IPS-NIHi11 (cell line): Measurements from ENCODE around the gene RAB30.
"Not testable (repeated sequence)": the region's sequence is repeated elsewhere in the genome, so short reads cannot be mapped to it uniquely, and the experiment has no call there.

Source experiments
- DNase-seq: peaks from one replicate; pipeline ENCODE4 v3.0.0; 2012; ENCODE audit warnings: mixed read lengths, low spot score

RAB30 gene

DNA sequence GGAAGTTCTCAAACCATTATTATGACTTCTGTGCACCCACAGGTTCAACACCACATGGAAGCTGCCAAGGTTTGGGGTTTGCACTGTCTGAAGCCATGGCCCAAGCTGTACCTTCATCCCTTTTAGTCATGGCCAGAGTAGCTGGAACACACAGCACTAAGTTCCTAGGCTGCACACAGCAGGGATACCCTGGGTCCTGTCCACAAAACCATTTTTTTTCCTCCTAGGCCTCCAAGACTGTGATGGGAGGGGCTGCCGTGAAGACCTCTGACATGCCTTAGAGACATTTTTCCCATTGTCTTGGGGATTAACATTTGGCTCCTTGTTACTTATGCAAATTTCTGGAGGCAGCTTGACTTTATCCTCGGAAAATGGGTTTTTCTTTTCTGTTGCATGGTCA is 127.5 kb downstream of the RAB30 start:
- no peak for DNase-seq

DNA sequence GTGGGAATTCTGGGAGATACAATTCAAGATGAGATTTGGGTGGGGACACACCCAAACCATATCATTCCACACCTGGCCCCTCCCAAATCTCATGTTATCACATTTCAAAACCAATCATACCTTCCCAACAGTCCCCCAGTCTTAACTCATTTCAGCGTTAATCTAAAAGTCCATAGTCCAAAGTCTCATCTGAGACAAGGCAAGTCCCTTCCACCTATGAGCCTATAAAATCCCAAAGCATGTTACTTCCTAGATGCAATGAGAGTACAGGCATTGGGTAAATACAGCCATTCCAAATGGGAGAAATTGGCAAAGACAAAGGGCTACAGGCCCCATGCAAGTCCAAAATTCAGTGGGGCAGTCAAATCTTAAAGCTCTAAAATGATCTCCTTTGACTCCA is 128.3 kb downstream of the RAB30 start:
- DNase-seq, result not testable (repeated sequence)

DNA sequence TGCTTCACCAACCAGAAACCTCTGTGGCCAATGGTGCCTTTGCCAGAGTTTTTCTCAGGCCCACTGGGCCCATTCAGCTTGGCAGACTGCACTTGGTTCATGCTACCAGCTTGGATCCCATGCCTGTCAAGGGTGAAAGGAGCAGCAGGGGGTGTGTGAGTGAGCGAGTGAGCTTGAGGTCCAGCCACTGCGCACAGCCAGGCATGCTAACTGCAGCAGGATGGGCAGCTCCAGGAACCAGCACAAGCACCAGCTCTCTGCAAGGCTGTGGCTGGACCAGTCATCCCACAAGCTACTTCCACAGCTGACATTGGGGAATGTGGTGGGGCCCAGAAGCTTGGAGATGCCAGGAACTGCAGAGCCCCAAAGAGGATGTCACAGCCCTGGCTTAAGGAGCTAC is 129.3 kb downstream of the RAB30 start:
- DNase-seq, result no peak

DNA sequence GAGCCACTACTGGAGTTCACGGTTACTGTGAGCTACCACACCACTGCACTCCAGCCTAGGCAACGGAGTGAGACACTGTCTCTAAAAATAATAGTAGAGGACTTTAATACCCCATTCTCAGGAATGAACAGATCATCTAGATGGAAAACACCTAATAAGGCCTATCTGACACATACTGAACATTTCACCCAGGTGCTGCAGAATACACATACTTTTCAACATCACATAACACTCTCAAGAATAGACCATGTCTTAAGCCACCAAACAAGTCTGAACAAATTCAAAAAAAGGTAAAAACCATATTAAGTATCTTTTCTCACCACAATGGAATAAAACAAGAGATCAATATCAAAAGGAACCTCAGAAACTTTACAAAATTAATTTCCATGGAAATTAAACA is 132.2 kb downstream of the RAB30 start:
- DNase-seq, result no peak

DNA sequence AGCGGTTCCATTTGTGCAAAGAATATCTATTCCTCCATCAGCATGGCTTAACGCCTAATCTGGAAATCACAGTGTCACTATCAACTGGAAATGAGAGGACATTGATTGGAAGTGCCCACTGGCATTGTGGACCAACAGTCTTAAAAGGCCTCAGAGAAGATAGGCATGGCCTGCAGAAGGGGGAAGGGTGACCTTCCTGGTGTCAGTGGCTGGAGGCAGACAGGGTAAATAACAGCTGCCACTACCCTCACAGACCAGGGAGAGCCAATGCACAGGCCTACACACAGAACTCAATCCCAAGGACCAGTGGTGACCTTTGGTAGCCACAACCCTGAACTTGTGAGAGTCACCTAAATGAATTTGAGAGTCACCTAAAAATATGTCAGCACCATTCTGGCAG is 134.1 kb downstream of the RAB30 start:
- no peak for DNase-seq

DNA sequence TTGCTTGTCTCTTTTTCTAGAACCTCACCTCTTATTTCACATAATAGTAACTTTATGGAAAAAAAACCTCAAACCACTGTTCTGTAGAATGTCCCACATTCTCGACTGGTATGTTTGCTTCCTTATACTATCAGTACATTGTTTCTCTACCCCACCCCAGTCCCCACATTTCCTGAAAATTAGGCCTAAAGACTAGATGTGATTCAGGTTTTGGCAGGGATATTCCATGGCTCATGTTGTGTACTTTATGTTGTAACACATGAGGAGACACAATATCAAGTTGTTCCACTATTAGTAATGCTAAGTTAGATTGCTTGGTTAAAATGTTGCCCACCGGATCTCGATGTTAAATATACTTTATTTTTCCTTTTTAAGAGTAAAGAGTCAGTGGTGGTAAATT is 135.4 kb downstream of the RAB30 start:
- DNase-seq, result no peak

DNA sequence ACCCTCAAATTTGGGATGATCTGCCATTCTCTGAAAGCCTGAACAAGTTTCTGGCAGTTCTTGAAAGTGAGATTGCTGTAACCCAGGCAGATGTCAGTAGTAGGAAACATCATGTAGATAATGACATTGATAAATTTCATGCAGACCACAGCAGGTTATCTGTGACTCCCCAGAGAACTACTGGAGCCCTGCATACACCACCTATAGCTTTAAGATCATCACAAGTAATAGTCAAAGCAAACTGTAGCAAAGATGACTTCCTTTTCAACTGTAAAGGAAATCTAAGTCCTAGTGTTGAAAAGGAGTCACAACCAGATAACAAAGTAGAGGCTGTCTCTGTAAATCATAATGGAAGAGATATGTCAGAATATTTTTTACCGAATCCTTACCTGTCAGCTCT is 139.1 kb downstream of the RAB30 start:
- no peak for DNase-seq

DNA sequence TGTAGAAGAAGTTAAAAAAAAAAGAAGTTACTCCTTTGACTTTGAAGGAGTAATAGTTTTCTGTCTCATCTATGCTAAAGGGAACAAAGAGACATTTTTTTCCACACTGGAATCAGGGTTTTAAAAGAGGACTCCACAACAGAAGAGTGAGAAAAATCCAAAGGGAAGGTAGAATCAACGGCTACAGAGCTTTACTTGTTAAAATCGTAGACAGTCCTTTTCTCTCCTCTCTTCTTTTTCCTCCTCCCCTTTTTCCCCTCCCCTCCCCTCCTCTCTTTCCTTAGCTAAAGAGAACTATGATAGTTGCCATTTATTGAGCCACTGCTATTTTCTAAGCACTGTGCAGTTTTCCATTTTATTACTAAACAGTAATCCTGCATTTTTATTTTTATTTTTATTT is 141.0 kb downstream of the RAB30 start:
- DNase-seq, result no peak

DNA sequence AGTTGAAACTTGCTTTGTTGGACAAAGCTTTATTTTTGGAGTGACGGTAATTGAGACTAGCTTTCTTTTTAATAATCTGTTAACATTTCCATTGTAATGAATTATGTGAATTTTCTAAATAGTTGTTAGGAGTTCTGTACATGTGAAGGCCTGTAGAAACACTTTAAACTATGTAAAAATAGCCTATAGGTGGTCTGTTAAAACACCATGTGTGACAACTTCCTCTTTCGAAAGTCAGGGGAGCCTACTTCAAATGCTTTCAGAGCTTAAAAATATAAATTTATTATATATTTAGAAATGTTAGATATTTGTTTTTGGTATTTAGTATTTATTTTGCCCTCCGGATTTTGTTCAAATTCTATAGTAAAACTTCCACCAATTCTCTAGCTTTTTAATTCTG is 141.5 kb downstream of the RAB30 start:
- no peak for DNase-seq

DNA sequence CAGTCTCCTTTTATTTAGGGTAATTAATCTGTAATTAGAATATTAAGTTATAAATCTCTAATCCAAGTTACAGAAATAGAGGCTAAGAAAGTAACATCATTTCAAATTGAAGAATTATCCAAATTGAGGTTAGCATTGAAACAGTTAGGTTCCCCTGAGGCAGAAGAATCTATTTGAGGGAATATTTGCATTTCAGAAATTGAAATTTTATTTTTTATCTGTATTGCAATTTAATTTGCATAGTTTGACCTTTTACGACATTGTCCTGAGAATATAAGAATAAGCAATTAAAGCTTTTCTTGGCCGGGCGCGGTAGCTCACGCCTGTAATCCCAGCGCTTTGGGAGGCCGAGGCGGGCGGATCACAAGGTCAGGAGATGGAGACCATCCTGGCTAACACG is 142.6 kb downstream of the RAB30 start:
- DNase-seq, result no peak

DNA sequence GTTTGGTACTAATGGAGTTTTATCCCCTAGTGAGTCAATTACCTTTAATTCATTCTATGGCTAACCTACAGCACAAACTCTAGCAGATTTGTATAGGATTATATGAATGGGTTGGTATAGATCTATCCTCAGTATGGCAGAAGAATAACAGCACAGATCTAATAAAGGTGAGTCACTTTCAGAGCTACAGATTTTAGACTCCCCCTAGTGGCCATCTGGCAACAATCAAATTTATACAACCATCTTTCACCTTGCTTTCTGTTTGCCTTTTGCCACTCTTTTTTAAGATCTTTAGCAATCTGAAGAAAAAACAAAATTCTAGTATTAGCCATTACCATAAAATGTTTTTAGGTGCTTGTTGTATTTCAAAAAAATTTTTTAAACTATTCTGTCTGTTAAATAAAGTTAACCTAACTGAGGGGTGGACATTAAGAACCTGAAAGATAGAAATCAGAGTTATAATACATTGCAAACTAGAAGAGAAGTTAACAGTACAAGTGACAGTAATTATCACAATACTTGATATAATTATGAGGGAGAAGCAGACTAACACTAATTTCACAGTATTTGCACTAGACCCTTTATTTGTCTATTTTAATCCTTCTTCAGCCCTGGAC is 144.3 kb downstream of the RAB30 start:
- DNase-seq, result peak; percentile 55

DNA sequence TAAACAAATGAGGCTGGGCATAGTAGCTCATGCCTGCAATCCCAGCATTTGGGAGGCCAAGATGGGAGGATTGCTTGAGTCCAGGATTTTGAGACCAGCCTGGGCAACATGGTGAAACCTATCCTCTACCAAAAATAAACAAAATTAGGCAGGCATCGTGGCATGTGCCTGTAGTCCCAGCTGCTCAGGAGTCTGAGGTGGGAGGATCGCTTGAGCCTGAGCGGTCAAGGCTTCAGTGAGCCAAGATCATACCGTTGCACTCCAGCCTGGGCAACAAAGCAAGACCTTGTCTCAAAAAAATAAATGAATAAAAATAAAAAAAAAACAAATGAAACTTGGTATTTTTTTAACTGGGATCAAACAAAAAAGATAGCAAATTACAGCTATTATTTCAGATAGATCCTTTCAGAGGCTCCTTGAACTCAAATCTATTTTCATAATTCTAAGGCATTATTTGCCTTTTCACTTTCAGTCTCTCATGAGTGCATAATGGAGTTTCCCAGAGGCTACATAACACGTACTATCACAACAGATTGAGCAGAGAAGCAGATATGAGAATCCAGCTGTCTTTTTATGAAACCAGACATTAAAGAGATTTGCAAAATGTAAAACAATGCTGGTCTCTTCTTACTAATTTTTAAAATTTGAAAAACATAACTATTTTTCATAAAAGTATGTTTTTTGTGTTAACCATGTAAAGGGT is 147.0 kb downstream of the RAB30 start:
- no peak for DNase-seq
